T-cell (primary cell): ENCODE measurements around the gene CDK6. TPM values are rescaled to one million over a fixed set of nuclear protein-coding genes. Genes with fewer than 3 reads are reported as not detected.
A peak's percentile ranks its signal among the peaks of the same experiment; 100 is the strongest.

Experiments
- ATAC-seq, 4 experiments: fragments of 200-7000 bp in 3 of 4; fragments of 150-1000 bp in 1 of 4; cut with Tn5 transposase; replicated peaks in 1 of 4; 1 replicate in 3 of 4; 2 replicates in 1 of 4; pipeline ENCODE4 v1.10.0; 2021; ENCODE audit warnings: moderate library complexity in 3 of 4, mild to moderate bottlenecking in 2 of 4, moderate number of reproducible peaks in 1 of 4
- CTCF ChIA-PET, 2 donors: fragments of 300-600 bp; sonication (Branson Sonifier 250); formaldehyde crosslinking; loops; one replicate each; lab custom pipeline; 2022; ENCODE audit warnings: antibody characterized with exemption in 2 of 2; lab: Charles Lee
- POLR2A ChIA-PET, 2 donors: fragments of 300-600 bp; sonication (Branson Sonifier 250); formaldehyde crosslinking; loops; one replicate each; lab custom pipeline; 2022; ENCODE audit warnings: antibody characterized with exemption in 2 of 2; lab: Charles Lee
- DNase-seq, 35 experiments: peaks; one replicate each; pipeline versions ENCODE4 v3.0.0 to v3.0.0-alpha.2; 2013 to 2023
- H3K27ac ChIP-seq: one replicate; pipeline ENCODE4 v1.5.1; 2013; ENCODE audit warnings: low read length
- H3K27me3 ChIP-seq, 2 experiments: replicated peaks in 1 of 2; 1 replicate in 1 of 2; 2 replicates in 1 of 2; pipeline versions ENCODE4 v1.6.1 to v1.7.0; 2013; ENCODE audit warnings: low read length in 1 of 2, mixed read lengths in 1 of 2; ENCODE audit not compliant: control insufficient read depth in 2 of 2, insufficient read depth in 2 of 2; ENCODE audit errors: extremely low read depth in 1 of 2
- H3K36me3 ChIP-seq, 2 donors: 1 replicate in 1 of 2; 2 replicates in 1 of 2; pipeline versions ENCODE4 v1.6.1 to v1.7.0; 2013; ENCODE audit warnings: low read length in 1 of 2; ENCODE audit not compliant: control insufficient read depth in 2 of 2, insufficient read depth in 1 of 2; ENCODE audit errors: extremely low read depth in 1 of 2
- H3K4me1 ChIP-seq, 2 experiments: 1 replicate in 1 of 2; 2 replicates in 1 of 2; pipeline versions ENCODE4 v1.6.1 to v1.7.0; 2013; ENCODE audit warnings: low read length in 2 of 2, mixed read lengths in 1 of 2; ENCODE audit not compliant: insufficient read depth in 2 of 2, control insufficient read depth in 1 of 2; ENCODE audit errors: extremely low read depth in 1 of 2
- H3K4me3 ChIP-seq, 2 donors: 1 replicate in 1 of 2; 2 replicates in 1 of 2; pipeline versions ENCODE4 v1.5.1 to v1.7.0; 2013; ENCODE audit warnings: mild to moderate bottlenecking in 2 of 2, low read length in 1 of 2, moderate library complexity in 1 of 2; ENCODE audit not compliant: control insufficient read depth in 1 of 2; ENCODE audit errors: extremely low read depth in 1 of 2
- H3K9me3 ChIP-seq: 2 replicates; pipeline ENCODE4 v1.7.0; 2013
- H3K27ac Mint-ChIP-seq, 2 donors: one replicate each; pipeline ENCODE4 v1.8.0; 2020 to 2021; ENCODE audit warnings: mild to moderate bottlenecking in 2 of 2, mixed read lengths in 2 of 2
- H3K27me3 Mint-ChIP-seq, 2 donors: one replicate each; pipeline ENCODE4 v1.8.0; 2021 to 2022; ENCODE audit warnings: mixed read lengths in 2 of 2
- H3K36me3 Mint-ChIP-seq: one replicate; pipeline ENCODE4 v1.8.0; 2021; ENCODE audit warnings: mixed read lengths
- H3K4me1 Mint-ChIP-seq, 3 donors: one replicate each; pipeline ENCODE4 v1.8.0; 2020 to 2022; ENCODE audit warnings: mixed read lengths in 3 of 3, mild to moderate bottlenecking in 1 of 3
- H3K4me3 Mint-ChIP-seq, 3 donors: one replicate each; pipeline ENCODE4 v1.8.0; 2020 to 2022; ENCODE audit warnings: mild to moderate bottlenecking in 3 of 3, mixed read lengths in 3 of 3, moderate library complexity in 3 of 3
- H3K9me3 Mint-ChIP-seq, 3 donors: one replicate each; pipeline ENCODE4 v1.8.0; 2020 to 2022; ENCODE audit warnings: mixed read lengths in 3 of 3
- WGBS: methylation state at CpG from one replicate; pipeline ENCODE4 v1.1.5; 2013; ENCODE audit warnings: missing lambda C conversion rate; ENCODE audit not compliant: insufficient coverage; 5-methylcytosine and 5-hydroxymethylcytosine counted together
- total RNA-seq, 35 experiments: library from RNA in 6 of 35; stranded (reverse) in 6 of 35; fragments of 120-200 nt in 1 of 35; gene quantifications; one replicate each; pipeline versions ENCODE4 v1.2.1 to v1.2.4 and lab custom pipeline; 2013 to 2026

CDK6 gene
- total RNA-seq, 5 donors from 2014 or later (not counting 1 experiment from before 2014, with no cell fraction given), result 29.8 to 107 (median 43.9) TPM

DNA sequence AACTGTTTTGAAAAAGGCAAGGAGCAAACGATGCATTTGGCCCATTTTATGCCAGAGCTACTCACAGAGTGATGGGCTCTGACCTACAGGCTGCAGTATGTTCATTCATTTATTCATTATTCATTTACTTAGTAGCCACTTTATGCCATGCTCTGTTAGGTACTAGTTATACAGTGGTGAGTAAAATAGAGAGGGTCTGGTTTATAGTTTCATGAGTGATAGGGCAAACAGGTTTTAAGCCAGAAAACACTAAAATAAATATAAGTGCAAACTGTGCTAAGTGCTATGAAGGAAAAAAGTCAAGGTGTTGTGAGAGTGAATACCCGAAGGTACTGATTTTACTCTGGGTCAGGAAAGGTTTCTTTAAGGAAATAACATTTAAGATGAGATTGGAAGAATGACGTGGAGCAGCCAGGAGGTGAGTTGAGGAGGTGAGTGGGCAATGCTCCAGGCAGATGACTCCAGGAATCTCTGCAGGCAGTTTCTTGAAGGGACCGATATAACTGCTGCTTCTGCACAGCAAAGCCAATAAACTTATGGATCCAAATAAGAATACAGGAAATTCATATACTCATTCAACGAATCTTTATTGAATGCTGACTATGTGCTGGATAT is 189.3 kb downstream of the CDK6 start:
- peaks cover 41 to 65% (median 63%) of the 10 kb centered on the region in 3 donors for H3K4me1 Mint-ChIP-seq
- no peaks in the 10 kb centered on the region for H3K9me3 Mint-ChIP-seq
- ChIA-PET POLR2A (no interaction called here), CTCF (interaction anchor here in 1 of 2 donors (0.5 kb wide), 1 partner anchor 223 kb away, joined by 4 read pairs; no protein-coding TSS in a partner anchor)
- H3K27me3 ChIP-seq, result no peaks in the 10 kb centered on the region
- no peak overlapping the region for H3K27ac ChIP-seq
- no peaks in the 10 kb centered on the region for H3K27me3 Mint-ChIP-seq
- peak overlapping the region; percentile 29 to 58 for H3K27ac Mint-ChIP-seq
- peaks cover 20% of the 10 kb centered on the region for H3K36me3 Mint-ChIP-seq
- no peaks in the 10 kb centered on the region for H3K36me3 ChIP-seq
- no peaks in the 10 kb centered on the region for H3K9me3 ChIP-seq
- ATAC-seq, result no peak
- H3K4me1 ChIP-seq, result peaks cover 9 to 20% of the 10 kb centered on the region in 2 experiments
- WGBS, result 67% methylated on average over 1 of the region's 5 CpGs
- H3K4me3 Mint-ChIP-seq, result no peak overlapping the region
- DNase-seq, result no peak
- no peak overlapping the region for H3K4me3 ChIP-seq

DNA sequence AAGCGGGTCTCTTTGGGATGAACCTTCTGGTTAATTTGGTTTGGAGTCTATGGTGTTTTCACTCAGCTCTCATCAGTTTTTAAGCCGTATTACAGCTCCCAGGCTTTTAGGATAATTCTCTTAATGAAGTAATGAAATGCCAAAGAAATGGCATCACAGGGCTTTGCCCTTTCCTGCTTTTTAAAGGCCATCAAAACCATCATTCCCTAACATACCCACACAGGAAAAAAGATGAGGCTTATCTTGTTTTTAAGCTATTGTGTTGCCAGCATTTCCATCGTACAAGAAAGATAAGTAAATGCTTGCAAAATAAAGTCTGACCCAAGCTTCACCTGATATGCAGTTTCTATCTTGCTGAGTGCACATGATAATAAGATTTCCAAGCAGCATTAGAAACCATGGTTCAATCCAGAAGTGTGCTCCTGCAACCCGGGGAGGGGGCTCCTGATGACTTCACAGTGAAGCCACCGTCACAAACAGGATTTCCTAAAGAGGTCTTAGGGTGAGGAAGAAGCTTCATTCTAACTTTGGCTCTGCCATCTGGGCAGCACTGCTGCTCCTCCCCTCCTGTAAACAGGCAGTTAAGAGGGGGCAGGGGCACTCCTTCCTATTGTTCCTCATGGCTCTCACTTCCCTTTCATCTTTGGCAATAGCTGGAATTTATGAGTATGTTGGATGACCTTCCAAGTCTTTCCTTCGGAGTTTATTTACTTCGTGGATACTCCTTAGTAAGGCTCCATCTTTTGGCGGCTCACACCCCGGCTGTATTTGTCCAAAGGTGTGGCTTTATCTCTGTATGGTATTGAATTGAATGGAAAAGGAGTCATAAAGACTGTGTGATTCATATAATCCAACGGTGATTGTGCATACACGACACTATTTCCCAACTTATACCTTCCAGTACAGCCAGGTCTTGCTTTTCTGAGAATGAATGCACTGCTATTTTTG is 191.0 kb downstream of the CDK6 start:
- Mint-ChIP-seq H3K9me3 (no peaks in the 10 kb centered on the region), H3K27ac (peak overlapping the region; percentile 45 to 77), H3K27me3 (no peaks in the 10 kb centered on the region), H3K36me3 (peaks cover 19% of the 10 kb centered on the region), H3K4me1 (peaks cover 48 to 78% (median 73%) of the 10 kb centered on the region in 3 donors), H3K4me3 (no peak overlapping the region)
- no peaks in the 10 kb centered on the region for H3K36me3 ChIP-seq
- H3K27ac ChIP-seq, result no peak overlapping the region
- ChIA-PET CTCF (interaction anchor here in 1 of 2 donors (0.6 kb wide), 2 partner anchors 53 to 55 kb away, joined by 3 read pairs; partner anchors contain the start of gene FAM133B), POLR2A (interaction anchor here in 1 of 2 donors (0.5 to 0.6 kb wide), 2 partner anchors 13 to 173 kb away, joined by 3 read pairs; no protein-coding TSS in a partner anchor)
- no peak overlapping the region for H3K4me3 ChIP-seq
- no peaks in the 10 kb centered on the region for H3K9me3 ChIP-seq
- H3K27me3 ChIP-seq, result no peaks in the 10 kb centered on the region
- DNase-seq (no peak), ATAC-seq (no peak)
- peaks cover 15 to 26% of the 10 kb centered on the region in 2 experiments for H3K4me1 ChIP-seq
- WGBS, result 47% methylated on average over 3 of the region's 11 CpGs

DNA sequence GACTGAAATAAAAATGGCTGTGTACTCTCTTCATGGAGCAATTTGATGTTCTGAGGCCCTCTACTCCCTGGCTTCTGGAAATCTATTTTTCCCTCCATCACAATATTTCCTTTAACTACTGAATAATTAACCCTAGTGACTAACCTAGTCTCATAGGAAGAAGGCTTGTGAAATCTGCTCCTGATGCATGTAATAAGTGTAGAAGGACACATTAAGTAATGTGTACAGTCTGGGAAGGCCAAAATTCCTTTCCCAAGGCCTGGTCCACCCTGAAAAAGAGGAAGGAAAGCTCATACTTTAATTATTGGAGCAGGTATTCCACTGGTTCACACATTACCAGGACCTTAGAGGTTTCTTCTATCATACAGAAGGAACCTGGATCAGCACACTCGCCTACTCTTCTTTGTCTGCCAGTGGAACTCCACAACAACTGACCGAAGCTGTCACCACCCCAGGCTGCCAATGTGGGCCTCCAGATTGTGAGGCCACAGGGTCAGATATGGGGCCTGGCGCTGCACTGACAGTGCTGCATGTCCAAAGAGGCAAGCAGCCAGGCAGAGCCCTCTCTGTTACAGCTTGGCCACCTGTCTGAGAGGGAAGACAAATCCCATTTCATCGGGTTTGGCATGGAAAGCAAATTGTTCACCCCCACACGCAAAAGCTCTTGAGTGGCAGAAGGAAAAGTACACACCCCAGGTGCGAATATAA is 191.8 kb downstream of the CDK6 start:
- H3K9me3 Mint-ChIP-seq, result no peaks in the 10 kb centered on the region
- CTCF ChIA-PET, result interaction anchor here in 1 of 2 donors (0.6 kb wide), 2 partner anchors 54 to 72 kb away, joined by 3 to 5 read pairs; no protein-coding TSS in a partner anchor
- no peak overlapping the region for H3K4me3 Mint-ChIP-seq
- WGBS, result 95% methylated on average over 3 of the region's 6 CpGs
- DNase-seq (no peak), ATAC-seq (no peak)
- no peak overlapping the region for H3K4me3 ChIP-seq
- H3K27ac ChIP-seq, result no peak overlapping the region
- no peaks in the 10 kb centered on the region for H3K27me3 Mint-ChIP-seq
- H3K9me3 ChIP-seq, result no peaks in the 10 kb centered on the region
- H3K4me1 ChIP-seq, result peaks cover 19 to 30% of the 10 kb centered on the region in 2 experiments
- peak overlapping the region in 1 of 2 donors; percentile 77 for H3K27ac Mint-ChIP-seq
- POLR2A ChIA-PET, result interaction anchor here in 1 of 2 donors (0.5 kb wide), 1 partner anchor 14 kb away, joined by 3 read pairs; no protein-coding TSS in a partner anchor
- peaks cover 56 to 86% (median 81%) of the 10 kb centered on the region in 3 donors for H3K4me1 Mint-ChIP-seq
- no peaks in the 10 kb centered on the region for H3K27me3 ChIP-seq
- H3K36me3 ChIP-seq, result no peaks in the 10 kb centered on the region
- H3K36me3 Mint-ChIP-seq, result peaks cover 19% of the 10 kb centered on the region

DNA sequence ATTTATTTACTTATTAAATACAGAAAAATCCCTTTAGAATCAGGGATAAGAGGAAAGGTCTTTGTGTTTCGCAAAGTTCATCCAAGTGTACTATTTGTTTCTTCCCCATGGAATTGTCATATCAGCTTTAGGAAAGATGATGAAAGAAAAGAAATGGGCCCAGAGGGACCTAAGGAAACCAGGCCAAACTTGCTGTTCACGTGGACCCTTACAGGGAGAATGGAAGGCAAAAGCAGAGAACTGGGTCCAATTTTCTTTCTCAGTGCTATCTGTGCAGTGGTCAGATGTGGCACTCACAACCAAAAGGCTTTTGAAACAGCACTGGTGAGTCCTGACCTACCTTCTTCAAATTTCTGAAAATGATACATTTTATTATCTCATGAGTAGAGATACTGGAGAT is 192.6 kb downstream of the CDK6 start:
- H3K4me1 ChIP-seq, result peaks cover 22 to 32% of the 10 kb centered on the region in 2 experiments
- Mint-ChIP-seq H3K4me3 (no peak overlapping the region), H3K27ac (peak overlapping the region in 1 of 2 donors; percentile 51), H3K9me3 (no peaks in the 10 kb centered on the region), H3K36me3 (peaks cover 19% of the 10 kb centered on the region), H3K27me3 (no peaks in the 10 kb centered on the region), H3K4me1 (peaks cover 62 to 92% (median 88%) of the 10 kb centered on the region in 3 donors)
- no peak for DNase-seq
- H3K27ac ChIP-seq, result no peak overlapping the region
- H3K9me3 ChIP-seq, result no peaks in the 10 kb centered on the region
- CTCF ChIA-PET, result interaction anchor here in 1 of 2 donors (0.6 kb wide), 1 partner anchor 73 kb away, joined by 5 read pairs; no protein-coding TSS in a partner anchor
- H3K4me3 ChIP-seq, result no peak overlapping the region
- 100% methylated on average over 1 of the region's 2 CpGs for WGBS
- POLR2A ChIA-PET, result no interaction called here
- no peaks in the 10 kb centered on the region for H3K36me3 ChIP-seq
- no peaks in the 10 kb centered on the region for H3K27me3 ChIP-seq
- no peak for ATAC-seq

DNA sequence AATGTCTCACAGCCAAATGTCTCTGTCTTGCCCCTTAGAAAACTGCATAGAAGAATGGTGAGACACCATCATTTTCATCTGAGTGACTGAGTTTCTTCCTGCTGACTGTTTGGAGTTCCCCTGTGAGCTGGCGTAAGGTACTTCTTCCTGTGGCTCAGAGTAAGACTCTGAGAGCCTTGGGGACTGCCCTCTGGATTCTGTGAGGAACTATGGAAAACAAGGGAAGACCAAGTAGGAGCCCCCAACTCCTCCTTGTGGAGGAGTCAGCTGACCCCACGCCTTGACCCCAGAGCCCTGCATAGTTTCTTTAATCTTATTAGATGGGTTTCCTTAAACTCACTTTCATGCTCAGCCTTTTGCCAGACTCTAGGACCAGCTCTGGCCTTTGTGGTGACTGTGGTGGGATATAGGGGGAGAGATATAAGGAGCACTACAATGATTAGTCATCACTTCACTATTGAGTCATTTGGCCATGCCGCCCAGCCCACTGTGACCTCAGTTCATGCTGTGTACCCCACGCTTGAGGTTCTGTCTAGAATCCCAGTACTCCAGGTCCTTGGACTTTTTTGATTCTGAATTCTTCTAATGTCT is 194.4 kb downstream of the CDK6 start:
- no peaks in the 10 kb centered on the region for H3K9me3 Mint-ChIP-seq
- peaks cover 21% of the 10 kb centered on the region for H3K36me3 Mint-ChIP-seq
- peaks cover 55 to 82% (median 76%) of the 10 kb centered on the region in 3 donors for H3K4me1 Mint-ChIP-seq
- 0% methylated on average over 1 of the region's 4 CpGs for WGBS
- H3K27me3 Mint-ChIP-seq, result no peaks in the 10 kb centered on the region
- H3K27ac Mint-ChIP-seq, result peak overlapping the region; percentile 90 to 92
- DNase-seq (peak in 4 of 35 experiments; percentile 11 to 60 (median 23)), ATAC-seq (peak; percentile 62 to 84 (median 68))
- Histone ChIP-seq H3K27ac (peak overlapping the region; percentile 58), H3K4me3 (no peak overlapping the region), H3K9me3 (no peaks in the 10 kb centered on the region), H3K36me3 (no peaks in the 10 kb centered on the region), H3K4me1 (peaks cover 22 to 32% of the 10 kb centered on the region in 2 experiments), H3K27me3 (no peaks in the 10 kb centered on the region)
- POLR2A ChIA-PET, result no interaction called here
- peak overlapping the region in 2 of 3 donors; percentile 26 to 59 for H3K4me3 Mint-ChIP-seq
- CTCF ChIA-PET, result interaction anchor here in 1 of 2 donors (1.1 kb wide), 1 partner anchor 21 kb away, joined by 5 read pairs; no protein-coding TSS in a partner anchor
